Hepatocyte (in vitro differentiated cells): ENCODE measurements around the gene PTPRC. TPM values are rescaled to one million over a fixed set of nuclear protein-coding genes. Genes with fewer than 3 reads are reported as not detected.

ENCODE experiments used
- DNase-seq: peaks from one replicate; pipeline ENCODE4 v3.0.0-alpha.2; 2016; ENCODE audit warnings: low spot score
- H2AFZ ChIP-seq: fragments of 200-600 bp; sonication (generic); 2 replicates; pipeline ENCODE4 v1.6.0; 2016; ENCODE audit warnings: antibody characterized with exemption, mild to moderate bottlenecking
- H3K27ac ChIP-seq: fragments of 200-600 bp; sonication (generic); 2 replicates; pipeline ENCODE4 v1.5.1; 2016; ENCODE audit warnings: mild to moderate bottlenecking
- H3K27me3 ChIP-seq: fragments of 200-600 bp; sonication (generic); 2 replicates; pipeline ENCODE4 v1.6.1; 2016
- H3K36me3 ChIP-seq: fragments of 200-600 bp; sonication (generic); replicated peaks from 2 replicates; pipeline ENCODE4 v1.5.1; 2016; ENCODE audit warnings: low read depth; ENCODE audit not compliant: insufficient read depth
- H3K4me1 ChIP-seq: fragments of 200-600 bp; sonication (generic); 2 replicates; pipeline ENCODE4 v1.5.1; 2016; ENCODE audit warnings: mild to moderate bottlenecking, moderate library complexity; ENCODE audit not compliant: insufficient read depth
- H3K4me2 ChIP-seq: fragments of 200-600 bp; sonication (generic); 2 replicates; pipeline ENCODE4 v1.6.0; 2016
- H3K4me3 ChIP-seq: fragments of 200-600 bp; sonication (generic); 2 replicates; pipeline ENCODE4 v1.5.1; 2016; ENCODE audit warnings: mild to moderate bottlenecking
- H3K79me2 ChIP-seq: fragments of 200-600 bp; sonication (generic); 2 replicates; pipeline ENCODE4 v1.6.0; 2017; ENCODE audit warnings: mild to moderate bottlenecking
- H3K9me2 ChIP-seq: fragments of 200-600 bp; sonication (generic); replicated peaks from 2 replicates; pipeline ENCODE4 v1.6.0; 2017; ENCODE audit warnings: mild to moderate bottlenecking; ENCODE audit not compliant: insufficient read depth
- H3K9me3 ChIP-seq: fragments of 200-600 bp; sonication (generic); 2 replicates; pipeline ENCODE4 v1.5.1; 2016; ENCODE audit warnings: low read depth, mild to moderate bottlenecking
- H4K20me1 ChIP-seq: fragments of 200-600 bp; sonication (generic); 2 replicates; pipeline ENCODE4 v1.6.0; 2016; ENCODE audit warnings: mild to moderate bottlenecking; ENCODE audit not compliant: insufficient read depth, poor library complexity, severe bottlenecking
- EZH2 ChIP-seq: fragments of 200-600 bp; sonication (generic); IDR thresholded peaks from 2 replicates; pipeline ENCODE4 v1.6.1; 2016; ENCODE audit warnings: antibody characterized with exemption, mild to moderate bottlenecking, borderline replicate concordance
- EZH2phosphoT487 ChIP-seq: fragments of 200-600 bp; sonication (generic); IDR thresholded peaks from one replicate; pipeline ENCODE4 v1.6.1; 2018; ENCODE audit warnings: antibody characterized with exemption, mild to moderate bottlenecking, low read depth, moderate library complexity; ENCODE audit not compliant: unreplicated experiment, severe bottlenecking
- WGBS: methylation state at CpG from one replicate; pipeline ENCODE4 v1.1.6; 2016; ENCODE audit warnings: low lambda C conversion rate; ENCODE audit errors: missing lambda C conversion rate; 5-methylcytosine and 5-hydroxymethylcytosine counted together
- polyA plus RNA-seq: library from polyadenylated mRNA; unstranded; fragments of >200 nt; fragmentation: Nextera tagmentation; extraction: Ambion mirVana; gene quantifications from 2 replicates; pipeline ENCODE4 v1.2.1, GENCODE V29; 2016
- total RNA-seq: library from RNA; depleted of rRNA; stranded (reverse); fragments of >200 nt; gene quantifications from 2 replicates; pipeline ENCODE4 v1.2.3, GENCODE V29; 2014
- TF ChIP-seq, protein P1 (sequence below): fragments of 200-600 bp; sonication (generic); IDR thresholded peaks from 2 replicates; pipeline ENCODE4 v1.5.1; 2016; ENCODE audit warnings: antibody characterized with exemption, mild to moderate bottlenecking; ENCODE audit not compliant: poor library complexity

Gene PTPRC
- total and polyA plus RNA-seq, 2 experiments from 2014 or later, result 0.87 TPM; not detected in 1

DNA sequence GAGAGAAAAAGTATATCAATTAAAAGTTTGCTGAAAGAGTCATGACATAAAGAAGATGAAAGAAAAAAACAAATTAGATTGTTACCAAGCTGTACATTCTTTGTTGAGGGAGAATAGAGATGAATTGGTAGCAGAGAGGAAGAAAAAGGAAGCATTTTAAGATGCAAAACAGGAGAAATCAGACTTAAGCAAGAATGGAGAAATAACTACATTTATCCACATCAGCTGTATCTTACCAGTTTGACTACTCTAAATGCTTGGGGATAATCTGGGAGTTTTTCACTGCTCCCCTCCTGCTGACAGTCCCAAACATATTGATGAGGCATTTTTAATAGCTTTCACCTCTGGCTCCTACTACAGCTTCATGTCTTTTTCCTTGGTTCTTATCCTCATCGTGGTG, 16.8 kb upstream of the PTPRC start:
- H3K27ac ChIP-seq, result no peak overlapping the region
- 82% methylated on average over 1 of the region's 1 CpG for WGBS

DNA sequence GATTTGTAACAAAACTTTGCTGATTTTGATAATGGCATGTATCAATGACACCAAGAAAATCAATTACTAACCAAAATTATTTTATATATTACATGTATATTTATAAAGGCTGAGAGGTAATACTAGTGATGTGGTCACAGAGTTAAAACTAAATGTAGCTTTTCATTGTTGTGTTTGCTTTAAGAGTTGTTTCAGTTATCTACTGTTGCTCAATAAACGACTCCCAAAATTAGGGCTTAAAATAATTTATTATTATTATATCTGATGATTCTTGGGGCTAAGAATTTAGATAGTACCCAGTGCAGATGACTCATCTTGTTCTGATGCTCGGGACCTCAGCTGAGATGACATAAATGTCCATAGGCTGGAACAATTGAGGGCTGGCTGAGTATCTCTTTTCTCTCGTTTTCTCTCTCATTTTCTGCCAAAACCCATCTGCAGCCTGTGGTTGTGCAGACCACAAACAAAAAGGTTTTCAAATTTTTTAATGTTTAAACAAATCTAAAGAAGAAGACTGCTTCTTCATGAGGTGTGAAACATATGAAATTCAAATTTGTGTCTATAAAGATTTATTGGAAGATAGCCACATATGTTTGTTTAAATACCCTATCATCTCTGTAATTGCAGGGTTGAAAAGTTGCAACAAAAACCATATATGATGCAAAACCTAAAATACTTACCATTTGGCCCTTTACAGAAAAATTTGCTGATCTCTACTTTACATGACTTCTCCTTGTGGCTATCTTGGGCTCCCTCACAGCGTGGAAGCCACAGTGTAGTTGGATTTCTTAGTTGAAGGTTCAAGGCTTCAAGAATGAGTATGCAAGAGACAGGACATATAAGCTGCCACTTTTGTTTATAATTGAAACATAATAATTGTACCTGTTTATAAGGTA, 14.8 kb upstream of the PTPRC start:
- H3K4me3 ChIP-seq, result no peak overlapping the region
- no peaks in the 10 kb centered on the region for H3K4me1 ChIP-seq
- H2AFZ ChIP-seq, result no peak overlapping the region
- no peaks in the 10 kb centered on the region for H4K20me1 ChIP-seq
- H3K36me3 ChIP-seq, result no peaks in the 10 kb centered on the region
- H3K4me2 ChIP-seq, result no peak overlapping the region
- DNase-seq, result no peak
- TF ChIP-seq, protein P1, sequence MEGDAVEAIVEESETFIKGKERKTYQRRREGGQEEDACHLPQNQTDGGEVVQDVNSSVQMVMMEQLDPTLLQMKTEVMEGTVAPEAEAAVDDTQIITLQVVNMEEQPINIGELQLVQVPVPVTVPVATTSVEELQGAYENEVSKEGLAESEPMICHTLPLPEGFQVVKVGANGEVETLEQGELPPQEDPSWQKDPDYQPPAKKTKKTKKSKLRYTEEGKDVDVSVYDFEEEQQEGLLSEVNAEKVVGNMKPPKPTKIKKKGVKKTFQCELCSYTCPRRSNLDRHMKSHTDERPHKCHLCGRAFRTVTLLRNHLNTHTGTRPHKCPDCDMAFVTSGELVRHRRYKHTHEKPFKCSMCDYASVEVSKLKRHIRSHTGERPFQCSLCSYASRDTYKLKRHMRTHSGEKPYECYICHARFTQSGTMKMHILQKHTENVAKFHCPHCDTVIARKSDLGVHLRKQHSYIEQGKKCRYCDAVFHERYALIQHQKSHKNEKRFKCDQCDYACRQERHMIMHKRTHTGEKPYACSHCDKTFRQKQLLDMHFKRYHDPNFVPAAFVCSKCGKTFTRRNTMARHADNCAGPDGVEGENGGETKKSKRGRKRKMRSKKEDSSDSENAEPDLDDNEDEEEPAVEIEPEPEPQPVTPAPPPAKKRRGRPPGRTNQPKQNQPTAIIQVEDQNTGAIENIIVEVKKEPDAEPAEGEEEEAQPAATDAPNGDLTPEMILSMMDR, result no peak
- TF ChIP-seq EZH2phosphoT487, result no peak
- TF ChIP-seq EZH2, result no peak
- WGBS, result 76% methylated on average over 4 of the region's 4 CpGs
- H3K27ac ChIP-seq, result no peak overlapping the region
- H3K79me2 ChIP-seq, result no peaks in the 10 kb centered on the region
- H3K27me3 ChIP-seq, result no peaks in the 10 kb centered on the region
- no peaks in the 10 kb centered on the region for H3K9me2 ChIP-seq
- H3K9me3 ChIP-seq, result no peaks in the 10 kb centered on the region

More for the DNA sequence above, 16.8 kb upstream of the PTPRC start:
- Histone ChIP-seq H3K4me2 (no peak overlapping the region), H3K9me3 (no peaks in the 10 kb centered on the region), H3K36me3 (no peaks in the 10 kb centered on the region), H3K4me1 (no peaks in the 10 kb centered on the region), H3K9me2 (no peaks in the 10 kb centered on the region), H2AFZ (no peak overlapping the region), H3K4me3 (no peak overlapping the region), H3K79me2 (no peaks in the 10 kb centered on the region), H4K20me1 (no peaks in the 10 kb centered on the region), H3K27me3 (no peaks in the 10 kb centered on the region)
- TF ChIP-seq EZH2phosphoT487, result no peak
- no peak for TF ChIP-seq EZH2
- no peak for DNase-seq

DNA sequence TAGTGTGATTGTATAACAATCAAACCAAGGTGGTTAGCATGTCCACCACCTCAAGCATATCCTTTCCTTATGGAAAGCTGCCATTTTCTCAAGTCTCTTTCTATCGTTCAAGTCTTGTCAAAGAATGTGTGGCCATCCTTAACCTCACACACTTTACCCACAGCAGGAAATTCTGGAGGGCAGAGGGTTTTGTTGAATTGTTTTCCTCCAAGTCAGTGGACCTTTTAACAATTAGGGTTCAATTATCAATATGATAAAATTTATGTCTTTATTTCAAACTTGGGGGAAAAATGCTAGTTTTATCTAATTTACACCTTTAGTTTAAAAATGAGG, 14.2 kb upstream of the PTPRC start:
- H3K9me3 ChIP-seq, result no peaks in the 10 kb centered on the region
- H3K4me3 ChIP-seq, result no peak overlapping the region
- no peaks in the 10 kb centered on the region for H3K4me1 ChIP-seq
- DNase-seq, result no peak
- H3K4me2 ChIP-seq, result no peak overlapping the region
- TF ChIP-seq EZH2 (no peak), EZH2phosphoT487 (no peak)
- TF ChIP-seq, protein P1, result no peak
- no peak overlapping the region for H3K27ac ChIP-seq
- no peaks in the 10 kb centered on the region for H3K79me2 ChIP-seq
- no peak overlapping the region for H2AFZ ChIP-seq
- WGBS, result 89% methylated on average over 1 of the region's 1 CpG
- H3K27me3 ChIP-seq, result no peaks in the 10 kb centered on the region
- no peaks in the 10 kb centered on the region for H4K20me1 ChIP-seq
- no peaks in the 10 kb centered on the region for H3K9me2 ChIP-seq
- no peaks in the 10 kb centered on the region for H3K36me3 ChIP-seq

DNA sequence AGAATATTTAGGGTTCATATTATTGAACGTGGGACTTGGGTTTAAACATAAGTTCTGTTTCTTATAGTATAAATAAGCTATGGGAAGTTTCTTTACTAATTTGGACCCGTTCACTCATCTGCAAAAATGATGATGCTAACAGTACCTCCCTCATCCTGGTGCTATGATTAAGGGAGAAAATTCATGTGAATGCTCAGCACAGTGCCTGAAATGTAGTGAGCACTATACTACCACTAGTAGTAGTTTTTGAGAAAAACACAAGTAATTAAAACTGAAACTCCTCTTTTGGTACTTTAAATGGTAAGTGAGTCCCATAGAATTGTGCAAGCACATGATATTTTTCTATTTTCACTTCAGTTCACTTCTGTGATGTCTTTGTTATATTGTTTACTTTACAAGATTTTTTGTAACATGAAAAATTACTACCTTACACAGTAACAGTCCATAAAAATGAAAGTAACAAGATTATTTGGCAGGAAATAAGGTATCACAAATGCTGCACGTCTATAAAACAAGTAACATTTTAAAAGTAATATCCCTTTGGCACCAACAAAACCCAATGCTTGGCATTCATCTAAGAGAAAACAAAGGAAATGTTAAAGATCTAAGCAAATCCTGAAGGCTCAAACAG, 11.3 kb upstream of the PTPRC start:
- no peaks in the 10 kb centered on the region for H3K79me2 ChIP-seq
- H2AFZ ChIP-seq, result no peak overlapping the region
- no peaks in the 10 kb centered on the region for H3K4me1 ChIP-seq
- H3K9me2 ChIP-seq, result no peaks in the 10 kb centered on the region
- no peak overlapping the region for H3K4me3 ChIP-seq
- H3K27me3 ChIP-seq, result no peaks in the 10 kb centered on the region
- no peak overlapping the region for H3K27ac ChIP-seq
- H3K36me3 ChIP-seq, result no peaks in the 10 kb centered on the region
- TF ChIP-seq, protein P1, result no peak
- TF ChIP-seq EZH2phosphoT487 (no peak), EZH2 (no peak)
- 83% methylated on average over 3 of the region's 3 CpGs for WGBS
- H4K20me1 ChIP-seq, result no peaks in the 10 kb centered on the region
- no peaks in the 10 kb centered on the region for H3K9me3 ChIP-seq
- no peak overlapping the region for H3K4me2 ChIP-seq
- DNase-seq, result no peak
